ENCODE measurements around the gene CBX8. TPM values are rescaled to one million over a fixed set of nuclear protein-coding genes. Genes with fewer than 3 reads are reported as not detected.

The CBX8 gene
- polyA plus RNA-seq, 3 donors: 1.7 to 5.6 (median 2.2) TPM

DNA sequence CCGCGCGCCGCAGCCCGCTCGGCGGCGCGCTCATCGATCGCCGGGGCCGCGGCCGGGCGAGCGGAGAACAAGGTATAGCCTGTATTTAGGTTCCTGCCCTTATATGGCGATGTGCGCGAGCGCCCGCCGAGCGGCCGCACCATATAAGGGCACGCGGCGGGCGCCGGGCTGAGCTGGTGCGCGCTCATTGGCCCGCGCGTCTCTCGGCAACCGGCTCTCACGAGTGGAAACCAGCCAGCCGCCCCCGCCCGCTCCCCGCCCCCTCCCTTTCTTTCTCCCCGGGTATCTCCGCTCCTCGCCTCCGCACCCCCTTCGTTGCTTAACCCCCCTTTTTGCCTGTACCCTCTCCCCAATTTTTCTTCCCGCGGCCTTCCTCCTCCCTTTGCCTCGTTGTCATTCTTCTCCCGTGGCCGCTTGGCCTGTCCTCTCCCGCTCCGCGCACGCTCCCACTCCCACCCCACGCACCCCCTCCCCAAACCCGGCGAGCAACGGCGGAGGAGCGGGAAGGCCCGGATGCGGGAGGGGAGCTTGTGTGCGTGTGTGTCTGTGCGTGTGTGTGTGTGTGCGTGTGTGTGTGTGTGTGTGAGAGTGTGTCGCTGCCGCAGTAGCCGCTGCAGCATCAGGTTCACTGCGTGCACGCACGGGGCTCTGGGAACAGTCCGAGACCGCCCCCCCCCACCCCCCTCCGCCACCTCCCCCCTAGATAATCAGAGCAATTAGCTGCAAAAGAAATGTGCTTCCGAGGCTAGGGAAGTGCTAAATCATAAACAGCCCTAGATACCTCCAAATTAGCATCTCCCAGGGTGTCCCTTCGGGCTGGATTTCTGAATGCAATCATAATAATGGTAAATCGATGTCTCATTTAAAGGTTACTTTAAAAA lies 13.5 kb upstream of the CBX8 start:
- WGBS, 3 donors: 1 to 2% (median 1%) methylated on average over 56 to 79 of the region's 79 CpGs
- no peak overlapping the region for H3K27ac ChIP-seq (ENCODE audit: low read depth, low read length)

GRCh38 chr17:79809530-79810129 lies 12.8 kb upstream of the CBX8 start:
- no peak overlapping the region for H3K27ac ChIP-seq (ENCODE audit: low read depth, low read length)
- WGBS, 3 donors: 1 to 3% (median 1%) methylated on average over 30 to 40 of the region's 40 CpGs

DNA sequence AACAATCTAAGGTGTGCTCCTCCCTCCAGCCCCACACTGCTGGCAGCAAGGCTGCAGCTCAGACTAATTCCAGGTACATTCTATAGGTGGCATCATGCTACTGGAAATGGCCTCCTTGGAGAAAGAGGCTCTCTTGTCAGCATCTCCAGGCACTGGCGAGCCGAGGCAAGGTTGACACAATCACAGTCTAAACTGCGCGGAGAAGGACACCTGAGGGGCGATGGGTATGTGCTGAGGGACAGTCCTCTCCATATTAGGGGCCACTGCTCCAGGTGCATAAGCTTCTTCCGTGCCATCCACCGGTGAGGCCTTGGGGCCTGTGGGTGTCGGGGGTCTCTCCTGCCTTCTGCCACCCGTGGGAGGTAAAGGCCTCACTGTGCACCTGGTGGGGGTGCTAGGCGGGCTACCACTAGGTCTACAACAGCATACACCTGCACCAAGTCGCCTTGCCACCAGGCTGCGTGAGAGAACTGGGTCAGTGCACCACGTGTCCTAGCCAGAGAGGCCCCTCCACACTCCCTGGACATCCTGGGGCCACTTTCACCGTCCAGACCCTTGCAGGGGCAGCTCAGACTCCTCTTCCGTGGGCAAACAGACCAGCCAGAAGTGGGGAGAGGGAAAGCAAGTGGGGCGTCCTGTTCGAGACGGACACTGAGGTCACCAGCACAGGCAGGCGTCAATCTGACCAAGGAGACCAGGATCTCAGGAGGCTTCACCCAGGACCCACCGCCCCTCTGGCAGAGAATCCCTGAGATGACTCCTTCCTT lies 12.1 kb upstream of the CBX8 start:
- WGBS, 3 donors: 16 to 17% (median 16%) methylated on average over 19 to 20 of the region's 20 CpGs
- no peak overlapping the region for H3K27ac ChIP-seq (ENCODE audit: low read depth, low read length)

DNA sequence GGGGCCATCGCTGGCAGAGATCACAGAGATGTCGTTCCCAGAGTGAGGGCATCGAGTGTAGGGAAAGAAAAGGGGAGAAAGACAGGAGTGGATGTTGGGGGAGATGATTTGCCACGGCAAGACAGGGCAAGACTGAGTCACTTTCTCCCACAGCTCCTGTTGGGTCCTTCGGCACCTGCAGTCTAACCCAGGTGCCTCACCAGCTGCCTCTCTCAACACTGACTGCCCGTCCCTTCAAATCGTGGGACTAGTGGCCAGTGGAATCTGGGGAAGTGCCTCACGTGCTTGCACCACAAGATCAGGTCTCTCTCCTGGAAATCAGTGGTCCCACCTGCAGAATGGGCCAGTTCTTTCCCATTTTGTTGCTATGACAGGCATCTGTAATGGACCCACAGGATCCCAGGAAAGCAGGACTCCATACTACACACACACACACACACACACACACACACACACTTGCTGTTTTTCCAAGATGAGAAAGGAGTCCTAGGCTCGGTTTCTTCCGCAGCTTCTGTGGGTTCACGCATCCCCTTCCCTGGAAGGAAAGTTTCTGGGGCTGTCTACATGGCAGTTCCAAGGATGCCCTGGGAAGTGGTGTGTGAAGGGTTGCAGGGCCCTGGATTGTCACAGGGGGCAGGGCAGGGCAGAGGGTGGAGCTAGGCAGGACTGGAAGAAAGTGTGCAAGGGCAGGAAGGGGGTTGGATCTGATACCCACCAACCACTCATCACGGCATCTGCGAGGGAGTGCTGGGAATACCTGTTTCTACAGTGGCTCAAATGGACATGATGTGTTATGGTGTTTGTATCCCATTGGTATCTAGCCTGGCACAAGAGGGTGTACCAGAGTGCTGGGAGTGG lies 10.2 kb upstream of the CBX8 start:
- WGBS, 3 donors: 22 to 33% (median 28%) methylated on average over 13 of the region's 13 CpGs
- no peak overlapping the region for H3K27ac ChIP-seq (ENCODE audit: low read depth, low read length)

DNA sequence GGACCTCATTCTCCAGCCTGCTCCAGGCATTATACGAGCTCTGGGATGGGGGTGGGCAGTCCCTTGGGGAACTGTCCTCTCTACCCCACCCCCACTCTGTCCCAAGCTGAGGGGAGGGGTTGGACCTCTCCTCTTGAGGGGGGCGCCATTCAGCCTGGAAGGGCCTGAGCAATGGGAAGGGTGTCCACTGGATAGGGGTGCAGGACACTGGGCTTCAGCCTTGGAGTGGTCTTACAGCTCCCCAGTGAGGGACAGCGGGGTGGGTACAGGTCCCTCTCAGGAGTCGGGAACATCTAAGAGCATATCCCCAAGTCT lies 9.5 kb upstream of the CBX8 start:
- WGBS, 3 donors: 12 to 26% (median 16%) methylated on average over 4 of the region's 4 CpGs
- no peak overlapping the region for H3K27ac ChIP-seq (ENCODE audit: low read depth, low read length)

DNA sequence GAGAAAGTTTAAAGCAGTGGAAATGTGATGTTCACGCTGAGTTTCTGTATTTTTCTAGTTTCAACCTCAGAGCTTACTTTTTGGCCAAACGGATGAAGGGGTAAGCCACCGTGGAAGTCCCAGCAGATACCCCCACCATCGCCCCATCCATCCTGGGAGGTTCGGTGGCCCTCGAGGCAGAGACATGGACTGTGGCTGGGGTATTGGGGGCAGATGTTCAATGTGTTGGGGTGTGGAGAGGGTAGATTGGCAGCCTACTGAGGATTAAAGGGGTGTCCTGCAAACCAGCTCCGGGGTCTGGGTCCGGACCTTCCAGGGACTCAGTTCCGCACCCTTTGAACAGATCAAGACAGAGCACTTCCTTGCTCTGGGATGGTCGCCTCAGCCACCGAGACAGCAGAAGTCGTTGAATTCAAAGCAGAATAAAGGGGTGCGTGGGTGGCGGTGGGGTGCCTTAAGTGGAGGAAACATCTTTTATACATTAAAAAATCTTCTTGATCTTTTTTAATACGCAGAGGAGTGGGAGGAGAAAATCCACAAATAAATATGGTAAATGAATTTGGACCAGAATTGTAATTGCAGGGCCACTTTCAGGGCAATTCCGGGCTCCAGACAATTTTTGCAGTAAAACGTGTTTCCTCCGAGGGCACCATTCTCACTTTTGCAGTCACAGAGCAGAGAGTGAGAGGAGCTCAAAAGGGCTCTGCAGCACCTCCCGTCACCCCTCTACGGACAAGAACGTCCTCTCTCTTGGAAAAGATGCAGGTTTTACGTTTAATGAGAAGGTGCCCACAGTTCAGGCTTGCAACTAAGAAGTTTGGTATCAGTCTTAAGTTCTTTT lies 8.2 kb upstream of the CBX8 start:
- WGBS, 3 donors: 16 to 29% (median 16%) methylated on average over 22 of the region's 22 CpGs
- H3K27ac ChIP-seq (ENCODE audit: low read depth, low read length): no peak overlapping the region

- H3K27ac ChIP-seq (ENCODE audit: low read depth, low read length): no peak overlapping the region
- WGBS, 3 donors: 2 to 3% (median 3%) methylated on average over 75 to 76 of the region's 76 CpGs
These were observed 7.3 kb upstream of the CBX8 start for GRCh38 chr17:79803997-79804855.

DNA sequence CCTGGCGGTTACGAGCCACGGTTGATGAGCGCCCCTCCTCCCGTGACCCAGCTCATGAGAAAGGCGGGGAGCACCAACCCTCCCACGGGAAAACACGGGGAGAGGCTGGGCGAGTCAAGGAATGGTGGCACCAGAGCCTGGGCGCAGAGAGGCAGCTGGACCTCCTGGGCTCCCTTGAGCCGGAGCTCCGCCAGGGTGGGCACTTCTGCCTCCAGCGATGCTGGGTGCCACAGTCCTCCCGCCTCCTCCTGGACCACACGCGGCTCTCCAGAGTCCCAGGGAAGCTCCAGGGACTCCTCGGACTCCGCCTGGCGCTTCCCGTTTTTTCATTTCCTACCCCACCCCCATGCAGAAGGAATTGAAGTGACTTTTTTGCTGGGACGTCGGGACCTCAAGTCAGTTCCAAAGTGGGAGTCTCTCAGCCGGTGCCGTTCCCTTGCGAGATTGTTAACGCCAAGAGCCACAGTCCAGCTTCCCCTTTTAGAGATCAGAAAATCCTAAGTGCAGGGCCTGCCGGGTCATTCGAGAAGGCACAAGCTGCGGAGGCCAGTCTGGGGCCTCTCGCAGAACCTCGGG lies 6.6 kb upstream of the CBX8 start:
- no peak overlapping the region for H3K27ac ChIP-seq (ENCODE audit: low read depth, low read length)
- WGBS, 3 donors: 8 to 10% (median 9%) methylated on average over 29 to 31 of the region's 31 CpGs

DNA sequence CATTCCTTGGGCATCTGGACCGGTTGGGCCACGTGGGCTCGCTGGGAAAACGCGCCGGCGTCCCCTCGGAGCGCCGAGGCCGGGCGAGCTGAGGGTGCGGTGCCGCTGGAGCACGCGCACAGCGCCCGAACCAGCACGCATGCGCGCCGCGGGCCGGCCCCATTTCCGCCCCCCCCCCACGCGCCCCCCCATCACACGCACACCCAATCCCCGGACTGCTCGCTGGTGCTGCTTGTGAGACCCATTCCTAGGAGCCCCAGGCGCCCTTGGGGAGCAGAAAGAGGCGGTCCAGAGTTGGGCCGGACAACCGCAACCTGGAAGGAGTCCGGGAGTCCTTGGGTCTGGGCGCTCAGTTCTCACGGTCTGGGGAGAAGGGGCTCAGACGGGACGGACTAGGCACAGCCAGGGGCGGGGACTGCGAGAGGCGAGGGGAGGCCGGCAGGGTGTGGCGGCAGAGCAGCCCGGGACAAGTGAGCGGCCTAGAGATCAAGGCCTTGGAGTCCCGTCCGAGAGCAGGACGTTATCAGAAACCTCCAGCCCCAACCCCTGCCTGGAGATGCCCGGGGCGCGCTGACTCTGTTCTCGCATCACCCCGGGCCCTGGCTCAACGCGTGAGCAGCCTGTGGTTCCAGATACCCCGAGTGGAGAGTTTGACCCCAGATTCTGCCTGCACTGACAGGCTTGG lies 6.0 kb upstream of the CBX8 start:
- WGBS, 3 donors: 4 to 7% (median 5%) methylated on average over 56 to 57 of the region's 57 CpGs
- no peak overlapping the region for H3K27ac ChIP-seq (ENCODE audit: low read depth, low read length)

DNA sequence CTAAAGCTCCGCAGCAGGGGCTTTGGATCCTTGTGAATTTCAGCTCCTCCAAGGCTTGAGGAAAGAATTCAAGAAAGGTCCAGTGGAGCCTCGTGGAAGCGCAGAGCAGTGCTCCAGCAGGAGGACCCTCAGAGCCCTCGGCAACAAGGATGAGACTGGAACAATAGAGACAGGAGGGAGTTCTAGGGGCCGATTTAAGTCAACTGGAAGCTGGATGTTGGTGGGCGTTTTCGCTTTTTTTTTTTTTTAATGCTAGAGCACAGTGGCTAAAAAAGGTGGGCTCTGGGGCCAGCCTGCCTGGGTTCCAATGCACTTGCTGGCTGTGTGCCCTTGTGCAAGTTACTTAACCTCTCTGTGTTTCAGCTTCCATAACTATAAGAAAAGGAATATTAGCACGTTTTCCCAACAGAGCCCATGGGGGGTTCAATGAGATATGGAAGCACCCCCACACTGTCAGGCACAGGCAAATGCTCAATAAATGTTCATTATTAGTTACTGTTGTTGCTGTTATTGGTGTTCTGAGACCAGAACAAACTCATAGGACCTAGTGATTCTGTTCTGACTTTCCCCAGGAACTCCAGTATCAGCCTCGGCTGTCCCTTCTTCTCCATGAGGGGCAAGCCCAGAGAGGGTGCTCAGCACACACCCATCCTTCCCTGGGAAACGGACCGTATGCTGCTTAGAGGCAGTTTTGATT lies 5.3 kb upstream of the CBX8 start:
- 8 to 11% (median 9%) methylated on average over 11 of the region's 11 CpGs for WGBS, 3 donors
- H3K27ac ChIP-seq (ENCODE audit: low read depth, low read length): no peak overlapping the region

- 4 to 11% (median 5%) methylated on average over 52 of the region's 52 CpGs for WGBS, 3 donors
- H3K27ac ChIP-seq (ENCODE audit: low read depth, low read length): no peak overlapping the region
These were observed 4.5 kb upstream of the CBX8 start for GRCh38 chr17:79801156-79802038.

GRCh38 chr17:79800325-79801155 lies 3.7 kb upstream of the CBX8 start:
- no peak overlapping the region for H3K27ac ChIP-seq (ENCODE audit: low read depth, low read length)
- 2 to 5% (median 2%) methylated on average over 39 to 44 of the region's 44 CpGs for WGBS, 3 donors

- 4 to 7% (median 5%) methylated on average over 30 to 31 of the region's 31 CpGs for WGBS, 3 donors
These were observed 2.9 kb upstream of the CBX8 start for GRCh38 chr17:79799538-79800324.

More at GRCh38 chr17:79799538-79800324, 2.9 kb upstream of the CBX8 start:
- H3K27ac ChIP-seq (ENCODE audit: low read depth, low read length): no peak overlapping the region
